ENCODE results near the gene CHSY1. TPM values are rescaled to one million over a fixed set of nuclear protein-coding genes. Genes with fewer than 3 reads are reported as not detected.

Gene CHSY1
- polyA plus RNA-seq, 1 donor from 2014 or later = 16.1 TPM

DNA sequence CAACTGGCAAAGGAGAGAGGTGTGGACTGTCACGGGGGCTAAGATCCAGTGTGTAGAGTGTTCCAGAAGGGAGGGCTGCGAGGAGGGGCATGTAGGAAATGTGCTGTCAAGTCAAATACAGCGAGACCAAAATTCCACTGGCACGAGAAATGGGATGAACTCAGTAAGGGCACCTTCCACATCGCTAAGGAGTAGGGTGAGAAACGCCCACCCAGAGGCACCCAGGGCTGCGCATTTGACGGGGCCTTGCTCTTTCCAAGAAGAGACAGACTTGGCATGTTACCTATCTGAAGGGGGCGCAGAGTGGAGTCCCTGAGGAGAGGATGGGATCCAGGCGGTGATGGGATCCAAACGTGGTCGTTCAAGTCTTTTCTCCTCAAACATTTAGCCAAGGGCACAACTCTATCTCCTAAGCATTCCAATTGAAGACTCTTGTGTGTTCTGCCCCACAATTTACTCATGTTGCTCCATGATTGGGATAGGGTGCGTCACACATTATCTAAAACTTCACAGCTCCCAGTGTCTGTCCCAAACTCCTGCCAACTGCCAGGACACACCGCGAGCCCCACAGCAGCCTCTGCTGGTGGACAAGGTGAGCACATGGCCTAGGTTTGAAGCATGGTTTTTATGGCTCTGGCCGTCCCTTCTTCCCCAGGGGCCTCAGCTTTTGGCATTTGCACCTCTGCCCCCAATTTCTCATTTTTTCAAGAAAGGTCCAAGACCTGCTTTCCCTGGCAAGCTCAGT is 17.8 kb upstream of the CHSY1 start:
- Histone ChIP-seq H3K36me3 (ENCODE audit: insufficient read depth, low read length) (no peaks in the 10 kb centered on the region), H3K4me2 (ENCODE audit: low read length) (no peak overlapping the region), H3K4me3 (ENCODE audit: low read length) (no peak overlapping the region), H3K27ac (ENCODE audit: low read length) (no peak overlapping the region), H3K9me3 (ENCODE audit: low read length) (no peaks in the 10 kb centered on the region), H4K20me1 (ENCODE audit: insufficient read depth) (no peaks in the 10 kb centered on the region), H3F3A (ENCODE audit: insufficient read depth, low read length, poor library complexity, severe bottlenecking) (no peaks in the 10 kb centered on the region), H3K9ac (ENCODE audit: low read length) (no peak overlapping the region), H3K79me2 (replicated peaks; ENCODE audit: insufficient read depth, low read length) (no peaks in the 10 kb centered on the region), H2AFZ (ENCODE audit: low read depth, low read length) (no peak overlapping the region), H3K27me3 (ENCODE audit: insufficient read depth, low read depth, low read length) (no peaks in the 10 kb centered on the region), H3K9me2 (ENCODE audit: insufficient read depth, low read length) (no peaks in the 10 kb centered on the region)
- no peak for TF ChIP-seq RAD21 (conservative IDR thresholded peaks at IDR 0.05)
- TF ChIP-seq, protein P1, sequence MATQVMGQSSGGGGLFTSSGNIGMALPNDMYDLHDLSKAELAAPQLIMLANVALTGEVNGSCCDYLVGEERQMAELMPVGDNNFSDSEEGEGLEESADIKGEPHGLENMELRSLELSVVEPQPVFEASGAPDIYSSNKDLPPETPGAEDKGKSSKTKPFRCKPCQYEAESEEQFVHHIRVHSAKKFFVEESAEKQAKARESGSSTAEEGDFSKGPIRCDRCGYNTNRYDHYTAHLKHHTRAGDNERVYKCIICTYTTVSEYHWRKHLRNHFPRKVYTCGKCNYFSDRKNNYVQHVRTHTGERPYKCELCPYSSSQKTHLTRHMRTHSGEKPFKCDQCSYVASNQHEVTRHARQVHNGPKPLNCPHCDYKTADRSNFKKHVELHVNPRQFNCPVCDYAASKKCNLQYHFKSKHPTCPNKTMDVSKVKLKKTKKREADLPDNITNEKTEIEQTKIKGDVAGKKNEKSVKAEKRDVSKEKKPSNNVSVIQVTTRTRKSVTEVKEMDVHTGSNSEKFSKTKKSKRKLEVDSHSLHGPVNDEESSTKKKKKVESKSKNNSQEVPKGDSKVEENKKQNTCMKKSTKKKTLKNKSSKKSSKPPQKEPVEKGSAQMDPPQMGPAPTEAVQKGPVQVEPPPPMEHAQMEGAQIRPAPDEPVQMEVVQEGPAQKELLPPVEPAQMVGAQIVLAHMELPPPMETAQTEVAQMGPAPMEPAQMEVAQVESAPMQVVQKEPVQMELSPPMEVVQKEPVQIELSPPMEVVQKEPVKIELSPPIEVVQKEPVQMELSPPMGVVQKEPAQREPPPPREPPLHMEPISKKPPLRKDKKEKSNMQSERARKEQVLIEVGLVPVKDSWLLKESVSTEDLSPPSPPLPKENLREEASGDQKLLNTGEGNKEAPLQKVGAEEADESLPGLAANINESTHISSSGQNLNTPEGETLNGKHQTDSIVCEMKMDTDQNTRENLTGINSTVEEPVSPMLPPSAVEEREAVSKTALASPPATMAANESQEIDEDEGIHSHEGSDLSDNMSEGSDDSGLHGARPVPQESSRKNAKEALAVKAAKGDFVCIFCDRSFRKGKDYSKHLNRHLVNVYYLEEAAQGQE (IDR thresholded peaks at IDR 0.05; ENCODE audit: borderline replicate concordance) = no peak
- TF ChIP-seq EP300 (conservative IDR thresholded peaks at IDR 0.05; ENCODE audit: poor library complexity, severe bottlenecking) = no peak

DNA sequence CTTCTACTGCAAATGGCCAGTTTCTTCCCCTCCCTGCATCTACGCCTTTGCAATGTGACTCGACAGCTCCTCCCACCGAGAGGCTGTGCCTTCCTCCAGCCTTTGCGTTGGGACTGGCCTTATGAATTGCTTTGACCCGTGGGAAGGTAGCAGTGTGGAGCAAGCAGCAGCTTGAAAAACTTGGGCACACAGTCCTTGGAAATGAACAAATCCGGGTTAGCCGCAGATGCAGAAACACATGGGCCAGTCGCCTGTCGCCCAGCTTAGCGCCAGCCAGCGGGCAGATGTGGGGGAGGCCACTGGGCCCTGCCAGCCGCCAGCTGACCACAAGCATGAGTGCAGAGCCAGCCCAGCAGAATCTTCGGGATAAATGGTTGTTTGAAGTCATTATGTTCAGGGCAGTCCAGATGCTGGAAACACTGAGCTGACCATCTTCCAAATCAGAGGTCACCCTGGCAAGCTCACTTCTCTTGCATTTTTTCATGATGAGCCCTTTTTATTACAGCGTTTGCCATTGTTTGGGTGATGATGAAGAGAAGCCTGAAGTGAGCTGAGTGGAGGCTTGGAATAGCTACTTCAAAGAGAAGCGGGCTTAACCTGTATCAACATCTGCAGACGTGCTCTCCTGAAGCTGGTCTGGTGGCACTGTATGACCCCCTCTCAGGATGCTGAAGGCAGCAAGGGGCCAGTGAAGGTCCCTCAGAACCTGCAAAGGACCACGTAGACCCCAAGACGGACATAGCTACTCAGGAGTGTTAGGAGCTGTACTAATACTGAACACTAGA is 15.7 kb upstream of the CHSY1 start:
- Histone ChIP-seq H3K4me3 (ENCODE audit: low read length) (no peak overlapping the region), H4K20me1 (ENCODE audit: insufficient read depth) (no peaks in the 10 kb centered on the region), H3K9me3 (ENCODE audit: low read length) (no peaks in the 10 kb centered on the region), H3K4me2 (ENCODE audit: low read length) (no peak overlapping the region), H3K27ac (ENCODE audit: low read length) (no peak overlapping the region), H3K9ac (ENCODE audit: low read length) (no peak overlapping the region), H2AFZ (ENCODE audit: low read depth, low read length) (no peak overlapping the region), H3K79me2 (replicated peaks; ENCODE audit: insufficient read depth, low read length) (no peaks in the 10 kb centered on the region), H3K27me3 (ENCODE audit: insufficient read depth, low read depth, low read length) (no peaks in the 10 kb centered on the region), H3F3A (ENCODE audit: insufficient read depth, low read length, poor library complexity, severe bottlenecking) (no peaks in the 10 kb centered on the region), H3K36me3 (ENCODE audit: insufficient read depth, low read length) (no peaks in the 10 kb centered on the region), H3K9me2 (ENCODE audit: insufficient read depth, low read length) (no peaks in the 10 kb centered on the region)
- TF ChIP-seq, protein P1 (IDR thresholded peaks at IDR 0.05; ENCODE audit: borderline replicate concordance) = no peak
- no peak for TF ChIP-seq EP300 (conservative IDR thresholded peaks at IDR 0.05; ENCODE audit: poor library complexity, severe bottlenecking)
- TF ChIP-seq EZH2 (IDR thresholded peaks at IDR 0.05; ENCODE audit: borderline replicate concordance, insufficient read depth, low read length, poor library complexity, severe bottlenecking) = no peak
- TF ChIP-seq MXI1 (conservative IDR thresholded peaks at IDR 0.05; ENCODE audit: poor library complexity, severe bottlenecking) = no peak
- no peak for TF ChIP-seq TAF1 (IDR thresholded peaks at IDR 0.05; ENCODE audit: low read depth)
- TF ChIP-seq RAD21 (conservative IDR thresholded peaks at IDR 0.05) = no peak
- no peak for TF ChIP-seq SMC3 (conservative IDR thresholded peaks at IDR 0.05; ENCODE audit: poor library complexity)
- TF ChIP-seq POLR2AphosphoS5 (IDR thresholded peaks at IDR 0.05) = no peak
- TF ChIP-seq, protein P2, sequence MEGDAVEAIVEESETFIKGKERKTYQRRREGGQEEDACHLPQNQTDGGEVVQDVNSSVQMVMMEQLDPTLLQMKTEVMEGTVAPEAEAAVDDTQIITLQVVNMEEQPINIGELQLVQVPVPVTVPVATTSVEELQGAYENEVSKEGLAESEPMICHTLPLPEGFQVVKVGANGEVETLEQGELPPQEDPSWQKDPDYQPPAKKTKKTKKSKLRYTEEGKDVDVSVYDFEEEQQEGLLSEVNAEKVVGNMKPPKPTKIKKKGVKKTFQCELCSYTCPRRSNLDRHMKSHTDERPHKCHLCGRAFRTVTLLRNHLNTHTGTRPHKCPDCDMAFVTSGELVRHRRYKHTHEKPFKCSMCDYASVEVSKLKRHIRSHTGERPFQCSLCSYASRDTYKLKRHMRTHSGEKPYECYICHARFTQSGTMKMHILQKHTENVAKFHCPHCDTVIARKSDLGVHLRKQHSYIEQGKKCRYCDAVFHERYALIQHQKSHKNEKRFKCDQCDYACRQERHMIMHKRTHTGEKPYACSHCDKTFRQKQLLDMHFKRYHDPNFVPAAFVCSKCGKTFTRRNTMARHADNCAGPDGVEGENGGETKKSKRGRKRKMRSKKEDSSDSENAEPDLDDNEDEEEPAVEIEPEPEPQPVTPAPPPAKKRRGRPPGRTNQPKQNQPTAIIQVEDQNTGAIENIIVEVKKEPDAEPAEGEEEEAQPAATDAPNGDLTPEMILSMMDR (IDR thresholded peaks at IDR 0.05; ENCODE audit: poor library complexity, severe bottlenecking) = no peak

Data from neural cell (in vitro differentiated cells).